ENCODE data around the gene ANKRD61. TPM values are rescaled to one million over a fixed set of nuclear protein-coding genes. Genes with fewer than 3 reads are reported as not detected.

The ANKRD61 gene
- total and polyA plus RNA-seq, 8 donors = 1.3 to 4.1 TPM; not detected in 6

- Histone ChIP-seq H3K9me3 (no peaks in the 10 kb centered on the region), H3K4me1 (peaks cover 0 to 16% (median 9%) of the 10 kb centered on the region in 4 donors), H3K27me3 (no peaks in the 10 kb centered on the region), H3K4me3 (no peak overlapping the region), H3K27ac (no peak overlapping the region), H3K36me3 (peaks cover 61 to 99% (median 96%) of the 10 kb centered on the region in 4 donors)
- no peak for DNase-seq
- WGBS, 5 donors = 37 to 67% (median 55%) methylated on average over 5 of the region's 5 CpGs
- intact Hi-C loops (cut with DNase I; ENCODE audit: low total_unique reads) = no loop called here
- TF ChIP-seq POLR2A (IDR thresholded peaks at IDR 0.05) (no peak), POLR2AphosphoS5 (IDR thresholded peaks at IDR 0.05) (no peak), EP300 (IDR thresholded peaks at IDR 0.05) (no peak)
- TF ChIP-seq, protein P1, sequence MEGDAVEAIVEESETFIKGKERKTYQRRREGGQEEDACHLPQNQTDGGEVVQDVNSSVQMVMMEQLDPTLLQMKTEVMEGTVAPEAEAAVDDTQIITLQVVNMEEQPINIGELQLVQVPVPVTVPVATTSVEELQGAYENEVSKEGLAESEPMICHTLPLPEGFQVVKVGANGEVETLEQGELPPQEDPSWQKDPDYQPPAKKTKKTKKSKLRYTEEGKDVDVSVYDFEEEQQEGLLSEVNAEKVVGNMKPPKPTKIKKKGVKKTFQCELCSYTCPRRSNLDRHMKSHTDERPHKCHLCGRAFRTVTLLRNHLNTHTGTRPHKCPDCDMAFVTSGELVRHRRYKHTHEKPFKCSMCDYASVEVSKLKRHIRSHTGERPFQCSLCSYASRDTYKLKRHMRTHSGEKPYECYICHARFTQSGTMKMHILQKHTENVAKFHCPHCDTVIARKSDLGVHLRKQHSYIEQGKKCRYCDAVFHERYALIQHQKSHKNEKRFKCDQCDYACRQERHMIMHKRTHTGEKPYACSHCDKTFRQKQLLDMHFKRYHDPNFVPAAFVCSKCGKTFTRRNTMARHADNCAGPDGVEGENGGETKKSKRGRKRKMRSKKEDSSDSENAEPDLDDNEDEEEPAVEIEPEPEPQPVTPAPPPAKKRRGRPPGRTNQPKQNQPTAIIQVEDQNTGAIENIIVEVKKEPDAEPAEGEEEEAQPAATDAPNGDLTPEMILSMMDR (IDR thresholded peaks at IDR 0.05) = no peak
Measured at GRCh38 chr7:6028563-6028962, 2.6 kb upstream of the ANKRD61 start.

DNA sequence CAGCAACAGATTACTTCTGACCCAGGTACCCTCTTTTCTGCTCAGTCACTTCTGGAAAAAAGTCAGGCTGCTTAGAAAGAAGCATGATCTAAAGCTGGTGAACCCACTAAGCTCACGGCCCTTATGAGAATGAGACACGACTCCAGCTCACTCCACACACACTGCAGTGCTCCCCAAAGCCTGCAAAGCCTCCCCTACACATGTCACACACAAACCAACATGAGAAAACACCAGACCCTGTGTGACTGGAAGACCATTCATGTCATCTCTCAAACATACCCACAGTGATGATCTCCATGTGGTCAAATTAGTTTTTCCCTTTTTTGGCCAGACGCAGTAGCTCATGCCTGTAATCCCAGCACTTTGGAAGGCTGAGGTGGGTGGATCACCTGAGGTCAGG lies 391 bp downstream of the ANKRD61 start:
- DNase-seq = no peak
- H3K4me1 ChIP-seq = peaks cover 0 to 7% (median 3%) of the 10 kb centered on the region in 4 donors
- TF ChIP-seq, protein P1 (IDR thresholded peaks at IDR 0.05) = no peak
- TF ChIP-seq POLR2A (IDR thresholded peaks at IDR 0.05) = no peak
- H3K27ac ChIP-seq = no peak overlapping the region
- peaks cover 58 to 99% (median 96%) of the 10 kb centered on the region in 4 donors for H3K36me3 ChIP-seq
- 79 to 95% (median 85%) methylated on average over 3 of the region's 3 CpGs for WGBS, 5 donors
- H3K4me3 ChIP-seq = no peak overlapping the region
- intact Hi-C loops (cut with DNase I; ENCODE audit: low total_unique reads) = no loop called here
- H3K27me3 ChIP-seq = no peaks in the 10 kb centered on the region
- no peaks in the 10 kb centered on the region for H3K9me3 ChIP-seq

DNA sequence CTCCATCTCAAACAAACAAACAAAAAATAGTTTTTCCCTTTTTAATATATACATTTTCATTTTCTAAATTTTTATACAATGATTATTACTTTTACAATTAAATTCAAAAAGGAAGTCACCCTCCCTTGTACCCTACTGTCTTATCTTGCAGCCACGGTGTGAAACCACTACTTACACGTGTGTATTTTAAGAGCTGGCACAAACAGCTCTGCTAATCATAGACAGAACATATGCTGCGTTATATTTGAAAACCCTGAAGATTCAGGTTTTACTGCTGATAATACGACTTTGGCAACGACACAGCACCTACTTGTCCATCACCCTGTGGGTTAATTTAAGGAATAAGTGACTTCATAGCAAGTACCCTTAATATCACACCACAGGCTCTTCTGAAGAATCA lies 991 bp downstream of the ANKRD61 start:
- Histone ChIP-seq H3K9me3 (no peaks in the 10 kb centered on the region), H3K4me1 (peaks cover 0 to under 1% (median under 1%) of the 10 kb centered on the region in 4 donors), H3K27me3 (no peaks in the 10 kb centered on the region), H3K36me3 (peaks cover 58 to 99% (median 96%) of the 10 kb centered on the region in 4 donors), H3K27ac (no peak overlapping the region), H3K4me3 (no peak overlapping the region)
- no peak for DNase-seq
- 43 to 68% (median 54%) methylated on average over 5 of the region's 5 CpGs for WGBS, 5 donors
- intact Hi-C loops (cut with DNase I; ENCODE audit: low total_unique reads) = no loop called here
- TF ChIP-seq POLR2A (IDR thresholded peaks at IDR 0.05) (no peak), EP300 (IDR thresholded peaks at IDR 0.05) (no peak), POLR2AphosphoS5 (IDR thresholded peaks at IDR 0.05) (no peak)
- TF ChIP-seq, protein P1 (IDR thresholded peaks at IDR 0.05) = no peak

- Histone ChIP-seq H3K4me3 (no peak overlapping the region), H3K27ac (no peak overlapping the region), H3K27me3 (no peaks in the 10 kb centered on the region), H3K9me3 (no peaks in the 10 kb centered on the region), H3K36me3 (peaks cover 57 to 99% (median 96%) of the 10 kb centered on the region in 4 donors), H3K4me1 (no peaks in the 10 kb centered on the region)
- TF ChIP-seq POLR2A (IDR thresholded peaks at IDR 0.05) (no peak), POLR2AphosphoS5 (IDR thresholded peaks at IDR 0.05) (no peak), EP300 (IDR thresholded peaks at IDR 0.05) (no peak)
- TF ChIP-seq, protein P1 (IDR thresholded peaks at IDR 0.05) = no peak
- DNase-seq = no peak
- intact Hi-C loops (cut with DNase I; ENCODE audit: low total_unique reads) = no loop called here
- 76 to 91% (median 79%) methylated on average over 7 of the region's 7 CpGs for WGBS, 5 donors
Measured at GRCh38 chr7:6032641-6033040, 1.5 kb downstream of the ANKRD61 start.
